ENCODE measurements around the gene DIRAS1.
A peak's percentile ranks its signal among the peaks of the same experiment; 100 is the strongest.

The DIRAS1 gene

GRCh38 chr19:2740314-2740656 lies 19.1 kb upstream of the DIRAS1 start:
- no peak for DNase-seq (ENCODE audit: insufficient read length, low spot score)
- no peak for TF ChIP-seq POLR2A (IDR thresholded peaks at IDR 0.05; ENCODE audit: low read depth, low read length)
- FAIRE-seq = no peak

GRCh38 chr19:2739602-2740313 lies 18.6 kb upstream of the DIRAS1 start, which contains the start of gene SLC39A3:
Gene SLC39A3, minus strand, starts transcription at chr19:2740017. Its CDS starts 2,760 bp downstream, at chr19:2737257.
- FAIRE-seq = no peak
- DNase-seq (ENCODE audit: insufficient read length, low spot score) = peak; percentile 100
- peak; percentile 80 for TF ChIP-seq POLR2A (IDR thresholded peaks at IDR 0.05; ENCODE audit: low read depth, low read length)

DNA sequence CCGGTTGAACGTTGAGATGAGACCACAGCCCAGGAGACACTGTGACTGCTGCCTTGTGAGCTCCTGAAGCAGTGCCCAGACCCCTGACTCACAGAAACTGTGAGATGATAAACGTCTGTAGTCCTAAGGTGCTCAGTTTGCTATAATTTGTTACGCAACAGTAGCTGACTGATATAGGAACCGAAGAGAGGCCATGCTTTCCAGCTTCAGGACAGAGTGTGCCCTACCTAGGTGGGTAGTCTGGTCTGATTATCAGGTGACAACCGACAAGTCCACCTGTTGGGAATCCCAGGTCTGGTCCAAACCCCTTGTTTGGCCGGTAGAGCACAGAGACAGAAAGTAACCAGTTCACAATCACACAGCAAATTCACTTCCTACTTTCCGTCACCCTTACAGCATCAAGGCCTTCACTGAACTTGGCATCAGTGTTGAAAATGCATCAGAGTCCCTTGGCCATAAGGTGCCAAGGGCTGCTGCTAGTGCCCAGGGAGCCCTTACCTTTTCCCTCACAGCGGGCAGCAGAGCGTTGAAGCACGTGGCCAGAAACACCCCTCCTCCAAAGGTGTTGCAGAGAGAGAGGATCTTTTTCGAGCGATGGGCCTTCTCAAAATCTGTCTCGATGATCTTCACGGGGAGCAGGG lies 15.5 kb upstream of the DIRAS1 start:
- no peak for FAIRE-seq
- no peak for TF ChIP-seq POLR2A (IDR thresholded peaks at IDR 0.05; ENCODE audit: low read depth, low read length)

GRCh38 chr19:2735374-2735773 lies 14.2 kb upstream of the DIRAS1 start:
- FAIRE-seq (no peak), DNase-seq (ENCODE audit: insufficient read length, low spot score) (no peak)
- TF ChIP-seq POLR2A (IDR thresholded peaks at IDR 0.05; ENCODE audit: low read depth, low read length) = no peak

More for the DNA sequence above, 15.5 kb upstream of the DIRAS1 start:
- no peak for DNase-seq (ENCODE audit: insufficient read length, low spot score)

- no peak for FAIRE-seq
- TF ChIP-seq POLR2A (IDR thresholded peaks at IDR 0.05; ENCODE audit: low read depth, low read length) = no peak
- no peak for DNase-seq (ENCODE audit: insufficient read length, low spot score)
These were observed 13.6 kb upstream of the DIRAS1 start for GRCh38 chr19:2734589-2735288.

- FAIRE-seq (no peak), DNase-seq (ENCODE audit: insufficient read length, low spot score) (no peak)
- no peak for TF ChIP-seq POLR2A (IDR thresholded peaks at IDR 0.05; ENCODE audit: low read depth, low read length)
These were observed 12.9 kb upstream of the DIRAS1 start for GRCh38 chr19:2733930-2734588.

- no peak for FAIRE-seq
- TF ChIP-seq POLR2A (IDR thresholded peaks at IDR 0.05; ENCODE audit: low read depth, low read length) = no peak
- no peak for DNase-seq (ENCODE audit: insufficient read length, low spot score)
These were observed 11.7 kb upstream of the DIRAS1 start for GRCh38 chr19:2732883-2733282.

DNA sequence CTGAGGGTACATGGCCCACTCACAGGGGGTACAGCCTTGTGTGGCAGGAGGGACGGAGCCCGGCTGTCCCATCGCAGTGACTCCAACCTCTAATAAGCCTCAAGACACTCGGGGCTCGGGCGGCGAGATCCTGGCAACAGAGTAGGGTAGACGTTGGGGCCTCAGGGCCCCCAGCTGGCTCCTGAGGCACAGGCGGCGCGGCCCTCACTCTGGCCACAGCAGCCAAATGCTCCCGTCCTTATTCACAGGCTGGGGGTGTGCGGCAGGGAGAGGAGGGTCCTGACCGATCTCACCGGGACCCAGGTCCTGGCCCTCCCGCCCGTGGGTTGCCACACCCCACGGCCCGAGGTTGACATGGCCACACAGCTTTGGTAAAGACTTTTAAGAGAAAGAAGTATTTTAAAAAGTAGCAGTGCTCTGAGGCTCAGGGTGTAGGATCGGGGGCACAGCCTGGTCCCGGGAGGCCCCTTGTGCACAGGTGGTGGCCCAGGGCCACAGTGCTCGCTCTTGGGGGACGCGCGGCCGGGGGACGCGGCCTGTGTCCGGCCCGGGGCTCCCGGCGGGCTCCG lies 11.1 kb upstream of the DIRAS1 start:
- DNase-seq (ENCODE audit: insufficient read length, low spot score) = no peak
- FAIRE-seq = no peak
- no peak for TF ChIP-seq POLR2A (IDR thresholded peaks at IDR 0.05; ENCODE audit: low read depth, low read length)

DNA sequence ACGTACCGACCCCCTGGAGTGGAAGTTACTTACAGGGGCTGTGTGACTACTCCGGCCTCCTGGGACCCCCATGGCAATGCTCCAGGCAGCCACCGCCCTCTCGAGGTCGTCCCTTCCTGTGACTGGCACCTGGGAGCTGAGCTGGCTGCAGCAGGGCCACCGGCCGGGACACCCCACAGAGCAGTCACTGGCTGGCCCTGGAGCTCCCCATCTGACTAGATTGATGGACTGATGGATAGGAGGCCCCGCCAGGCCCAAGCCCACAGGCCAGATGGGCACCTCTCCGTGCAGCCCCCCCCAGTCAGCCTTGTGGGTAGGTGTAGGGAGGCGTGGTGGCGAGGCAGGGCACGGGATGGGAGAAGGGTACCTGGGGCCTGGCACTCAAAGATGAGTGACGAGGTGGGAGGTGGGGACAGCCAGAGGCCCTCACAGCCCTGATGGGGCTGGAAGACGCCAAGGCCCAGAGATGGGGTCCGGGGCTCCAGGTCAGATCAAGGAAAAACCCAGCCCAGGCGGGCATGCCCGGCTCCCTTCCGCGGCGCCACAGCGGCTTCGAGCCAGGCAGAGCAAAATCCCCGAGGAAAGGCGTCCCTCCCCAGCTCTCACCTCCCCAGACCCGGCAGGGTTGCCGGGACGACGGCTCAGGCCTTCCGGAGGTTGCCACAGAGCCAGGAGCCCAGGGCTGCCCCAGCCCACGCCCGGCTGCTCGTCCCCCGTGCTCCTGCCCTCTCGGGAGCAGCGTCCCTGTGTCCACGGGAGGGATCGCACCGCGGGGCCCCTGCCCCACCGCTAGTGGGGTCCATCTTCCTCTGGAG lies 10.2 kb upstream of the DIRAS1 start:
- FAIRE-seq (no peak), DNase-seq (ENCODE audit: insufficient read length, low spot score) (no peak)
- TF ChIP-seq POLR2A (IDR thresholded peaks at IDR 0.05; ENCODE audit: low read depth, low read length) = no peak

- TF ChIP-seq POLR2A (IDR thresholded peaks at IDR 0.05; ENCODE audit: low read depth, low read length) = no peak
- FAIRE-seq = no peak
- no peak for DNase-seq (ENCODE audit: insufficient read length, low spot score)
These were observed 9.0 kb upstream of the DIRAS1 start for GRCh38 chr19:2729943-2730818.

DNA sequence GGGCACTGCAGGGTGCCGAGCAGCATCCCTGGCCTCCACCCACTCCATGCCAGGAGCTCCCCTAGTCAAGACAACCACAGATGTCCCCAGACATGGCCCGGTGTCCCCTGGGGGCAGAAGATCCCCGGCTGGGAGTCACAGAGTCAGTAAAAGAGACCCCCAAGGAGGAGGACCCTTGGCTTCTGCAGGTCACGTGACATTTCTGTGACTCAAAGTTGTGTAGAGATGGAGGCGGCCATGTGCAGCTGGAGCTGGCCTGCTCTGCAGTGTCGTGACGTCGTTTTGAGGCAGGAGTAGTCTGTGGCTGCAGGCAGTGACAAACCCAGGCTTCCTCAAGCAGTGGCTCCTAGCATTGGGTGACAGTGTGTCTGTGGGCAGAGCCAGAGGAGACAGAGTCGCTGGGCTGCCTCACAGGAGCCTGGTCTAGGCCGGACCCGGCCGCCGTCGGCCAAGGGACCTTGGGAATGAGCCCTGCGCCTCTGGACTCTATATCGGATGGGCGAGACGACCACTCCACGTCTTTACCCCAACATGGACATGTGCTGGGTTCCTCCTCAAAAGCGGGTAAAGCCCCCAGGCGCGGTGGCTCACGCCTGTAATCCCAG lies 7.7 kb upstream of the DIRAS1 start:
- FAIRE-seq (no peak), DNase-seq (ENCODE audit: insufficient read length, low spot score) (no peak)
- no peak for TF ChIP-seq POLR2A (IDR thresholded peaks at IDR 0.05; ENCODE audit: low read depth, low read length)

- TF ChIP-seq POLR2A (IDR thresholded peaks at IDR 0.05; ENCODE audit: low read depth, low read length) = no peak
- DNase-seq (ENCODE audit: insufficient read length, low spot score) (peak; percentile 92), FAIRE-seq (no peak)
These were observed 6.4 kb upstream of the DIRAS1 start for GRCh38 chr19:2727640-2727944.

All from H54 (cell line).